Measurements from ENCODE around the gene SORBS1.

DNA sequence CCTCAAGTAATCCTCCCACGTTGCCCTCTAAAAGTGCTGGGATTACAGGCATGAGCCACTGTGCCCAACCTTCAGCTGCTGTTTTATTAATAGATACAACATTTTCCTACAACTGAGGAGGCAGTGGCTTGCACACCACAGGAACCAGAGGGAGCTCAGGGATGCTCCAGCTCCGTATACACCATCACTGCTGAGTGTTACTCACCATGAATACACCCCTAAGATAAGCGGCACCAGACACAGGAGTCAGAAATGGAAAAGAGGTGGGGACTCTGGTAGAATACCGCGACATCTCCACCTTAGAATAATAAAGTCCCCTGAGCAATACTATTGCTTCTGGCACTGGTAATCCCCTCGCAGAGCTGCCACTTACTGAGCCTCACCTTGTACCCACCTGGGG is 201.7 kb downstream of the SORBS1 start:
- TF ChIP-seq, protein P1, sequence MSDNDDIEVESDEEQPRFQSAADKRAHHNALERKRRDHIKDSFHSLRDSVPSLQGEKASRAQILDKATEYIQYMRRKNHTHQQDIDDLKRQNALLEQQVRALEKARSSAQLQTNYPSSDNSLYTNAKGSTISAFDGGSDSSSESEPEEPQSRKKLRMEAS (IDR thresholded peaks at IDR 0.05): no peak
- TF ChIP-seq EP300 (IDR thresholded peaks at IDR 0.05; ENCODE audit: borderline replicate concordance) (no peak), TAF1 (IDR thresholded peaks at IDR 0.05; ENCODE audit: low read depth) (no peak)
- TF ChIP-seq, protein P2, sequence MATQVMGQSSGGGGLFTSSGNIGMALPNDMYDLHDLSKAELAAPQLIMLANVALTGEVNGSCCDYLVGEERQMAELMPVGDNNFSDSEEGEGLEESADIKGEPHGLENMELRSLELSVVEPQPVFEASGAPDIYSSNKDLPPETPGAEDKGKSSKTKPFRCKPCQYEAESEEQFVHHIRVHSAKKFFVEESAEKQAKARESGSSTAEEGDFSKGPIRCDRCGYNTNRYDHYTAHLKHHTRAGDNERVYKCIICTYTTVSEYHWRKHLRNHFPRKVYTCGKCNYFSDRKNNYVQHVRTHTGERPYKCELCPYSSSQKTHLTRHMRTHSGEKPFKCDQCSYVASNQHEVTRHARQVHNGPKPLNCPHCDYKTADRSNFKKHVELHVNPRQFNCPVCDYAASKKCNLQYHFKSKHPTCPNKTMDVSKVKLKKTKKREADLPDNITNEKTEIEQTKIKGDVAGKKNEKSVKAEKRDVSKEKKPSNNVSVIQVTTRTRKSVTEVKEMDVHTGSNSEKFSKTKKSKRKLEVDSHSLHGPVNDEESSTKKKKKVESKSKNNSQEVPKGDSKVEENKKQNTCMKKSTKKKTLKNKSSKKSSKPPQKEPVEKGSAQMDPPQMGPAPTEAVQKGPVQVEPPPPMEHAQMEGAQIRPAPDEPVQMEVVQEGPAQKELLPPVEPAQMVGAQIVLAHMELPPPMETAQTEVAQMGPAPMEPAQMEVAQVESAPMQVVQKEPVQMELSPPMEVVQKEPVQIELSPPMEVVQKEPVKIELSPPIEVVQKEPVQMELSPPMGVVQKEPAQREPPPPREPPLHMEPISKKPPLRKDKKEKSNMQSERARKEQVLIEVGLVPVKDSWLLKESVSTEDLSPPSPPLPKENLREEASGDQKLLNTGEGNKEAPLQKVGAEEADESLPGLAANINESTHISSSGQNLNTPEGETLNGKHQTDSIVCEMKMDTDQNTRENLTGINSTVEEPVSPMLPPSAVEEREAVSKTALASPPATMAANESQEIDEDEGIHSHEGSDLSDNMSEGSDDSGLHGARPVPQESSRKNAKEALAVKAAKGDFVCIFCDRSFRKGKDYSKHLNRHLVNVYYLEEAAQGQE (IDR thresholded peaks at IDR 0.05; ENCODE audit: low read depth): no peak

All from Ishikawa (cell line).